ENCODE results near the gene AADAC. TPM values are rescaled to one million over a fixed set of nuclear protein-coding genes. Genes with fewer than 3 reads are reported as not detected.
"Not testable (repeated sequence)": the region's sequence is repeated elsewhere in the genome, so short reads cannot be mapped to it uniquely, and the experiment has no call there.

The AADAC gene
- total RNA-seq, 2 donors from 2014 or later = 7.3 to 8.0 TPM

DNA sequence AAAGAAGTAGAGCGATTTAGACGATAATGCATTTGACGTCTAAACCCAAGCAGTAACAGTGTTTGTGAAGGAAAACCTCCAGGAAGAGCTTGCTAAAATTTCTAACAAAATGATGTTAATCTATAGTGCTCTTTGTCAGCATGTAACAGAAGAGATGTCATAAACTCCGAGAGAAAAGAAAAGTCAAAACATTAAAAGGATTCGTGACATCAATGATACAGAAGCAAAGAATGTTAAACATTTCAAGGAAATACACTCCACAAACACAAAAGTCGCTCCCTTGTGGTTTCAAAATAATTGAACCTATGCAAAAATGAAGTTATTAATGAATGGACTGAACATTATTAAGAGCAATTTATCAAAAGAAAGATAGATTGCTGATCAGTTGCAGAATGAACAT is 27.9 kb downstream of the AADAC start:
- intact Hi-C loops (cut with DNase I) = loop anchor here (10.0 kb wide), 1 partner anchor 397 kb away; no protein-coding TSS in a partner anchor
- no peak for ATAC-seq
- 80 to 82% methylated on average over 6 of the region's 6 CpGs for WGBS, 2 donors

DNA sequence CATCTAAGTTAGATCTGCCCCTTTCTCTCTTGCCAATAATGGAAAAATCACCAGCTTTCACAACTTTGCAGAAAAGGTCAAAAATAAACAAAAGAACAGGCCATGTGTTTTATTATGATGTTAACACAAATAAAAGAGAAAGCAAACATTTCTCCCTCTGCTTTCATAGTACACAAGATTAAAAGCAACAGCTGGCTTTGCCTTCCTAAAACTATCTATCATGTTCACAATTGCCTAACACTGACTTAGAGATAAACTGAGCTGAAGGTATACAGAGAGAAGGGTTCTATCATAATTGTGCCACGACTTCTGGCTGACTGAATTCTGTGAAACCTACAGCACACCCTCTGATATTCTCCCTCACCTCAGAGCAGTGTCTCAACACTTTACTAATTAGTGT is 29.4 kb downstream of the AADAC start:
- TF ChIP-seq POLR2A (IDR thresholded peaks at IDR 0.05) = no peak
- TF ChIP-seq, protein P1, sequence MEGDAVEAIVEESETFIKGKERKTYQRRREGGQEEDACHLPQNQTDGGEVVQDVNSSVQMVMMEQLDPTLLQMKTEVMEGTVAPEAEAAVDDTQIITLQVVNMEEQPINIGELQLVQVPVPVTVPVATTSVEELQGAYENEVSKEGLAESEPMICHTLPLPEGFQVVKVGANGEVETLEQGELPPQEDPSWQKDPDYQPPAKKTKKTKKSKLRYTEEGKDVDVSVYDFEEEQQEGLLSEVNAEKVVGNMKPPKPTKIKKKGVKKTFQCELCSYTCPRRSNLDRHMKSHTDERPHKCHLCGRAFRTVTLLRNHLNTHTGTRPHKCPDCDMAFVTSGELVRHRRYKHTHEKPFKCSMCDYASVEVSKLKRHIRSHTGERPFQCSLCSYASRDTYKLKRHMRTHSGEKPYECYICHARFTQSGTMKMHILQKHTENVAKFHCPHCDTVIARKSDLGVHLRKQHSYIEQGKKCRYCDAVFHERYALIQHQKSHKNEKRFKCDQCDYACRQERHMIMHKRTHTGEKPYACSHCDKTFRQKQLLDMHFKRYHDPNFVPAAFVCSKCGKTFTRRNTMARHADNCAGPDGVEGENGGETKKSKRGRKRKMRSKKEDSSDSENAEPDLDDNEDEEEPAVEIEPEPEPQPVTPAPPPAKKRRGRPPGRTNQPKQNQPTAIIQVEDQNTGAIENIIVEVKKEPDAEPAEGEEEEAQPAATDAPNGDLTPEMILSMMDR (IDR thresholded peaks at IDR 0.05) = no peak
- Histone ChIP-seq H3K36me3 (replicated peaks in 1 of 2; ENCODE audit: insufficient read depth in 1 of 2, low read depth in 2 of 2) (no peaks in the 10 kb centered on the region), H3K4me3 (no peak overlapping the region), H3K27me3 (no peaks in the 10 kb centered on the region), H3K4me1 (peaks cover 6% of the 10 kb centered on the region), H3K27ac (no peak overlapping the region), H3K9me3 (no peaks in the 10 kb centered on the region)
- no peak for DNase-seq
- intact Hi-C loops (cut with DNase I) = loop anchor here (10.0 kb wide), 1 partner anchor 398 kb away; no protein-coding TSS in a partner anchor
- WGBS, 2 donors = 14% methylated on average over 1 of the region's 1 CpG
- ATAC-seq = no peak

More for the DNA sequence above, 27.9 kb downstream of the AADAC start:
- no peak overlapping the region for H3K27ac ChIP-seq
- no peak for DNase-seq
- no peak overlapping the region for H3K4me3 ChIP-seq
- H3K27me3 ChIP-seq = no peaks in the 10 kb centered on the region
- no peaks in the 10 kb centered on the region for H3K36me3 ChIP-seq (replicated peaks in 1 of 2; ENCODE audit: insufficient read depth in 1 of 2, low read depth in 2 of 2)
- no peak for TF ChIP-seq POLR2A (IDR thresholded peaks at IDR 0.05)
- TF ChIP-seq, protein P1 (IDR thresholded peaks at IDR 0.05) = no peak
- H3K9me3 ChIP-seq = no peaks in the 10 kb centered on the region
- peaks cover 14% of the 10 kb centered on the region for H3K4me1 ChIP-seq

DNA sequence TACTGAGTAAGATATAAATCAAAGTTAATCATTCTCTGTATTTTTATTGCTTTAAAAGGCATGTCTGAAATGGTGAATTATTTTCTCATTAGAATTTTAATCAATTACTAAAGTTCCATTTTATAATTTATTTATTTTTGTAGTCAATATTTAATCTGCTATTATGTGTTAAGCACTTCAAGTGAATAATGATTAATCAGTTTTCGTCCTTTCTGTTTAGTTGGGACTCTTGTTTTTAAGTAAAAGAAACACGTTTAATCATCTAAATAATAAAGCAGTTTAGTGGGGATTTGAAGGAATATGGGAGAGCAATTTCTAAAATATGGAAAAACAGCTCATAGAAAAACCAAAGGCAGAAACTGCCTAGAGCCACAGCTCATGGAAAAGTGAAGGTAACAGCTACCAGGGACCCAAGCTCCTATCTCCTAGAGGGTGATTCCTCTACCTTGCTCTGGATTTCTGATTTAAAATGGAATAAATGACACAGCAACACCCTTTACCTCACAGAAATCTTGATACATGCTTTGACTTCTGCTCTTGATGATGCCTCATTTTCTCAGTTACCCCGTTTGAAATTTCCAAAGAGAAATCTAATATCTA is 31.5 kb downstream of the AADAC start:
- peaks cover 6% of the 10 kb centered on the region for H3K4me1 ChIP-seq
- H3K27ac ChIP-seq = no peak overlapping the region
- no peak overlapping the region for H3K4me3 ChIP-seq
- ATAC-seq (no peak), DNase-seq (no peak)
- H3K9me3 ChIP-seq = no peaks in the 10 kb centered on the region
- TF ChIP-seq, protein P1 (IDR thresholded peaks at IDR 0.05) = no peak
- no peak for TF ChIP-seq POLR2A (IDR thresholded peaks at IDR 0.05)
- no peaks in the 10 kb centered on the region for H3K27me3 ChIP-seq
- WGBS, 2 donors = 19 to 36% methylated on average over 3 of the region's 3 CpGs
- no peaks in the 10 kb centered on the region for H3K36me3 ChIP-seq (replicated peaks in 1 of 2; ENCODE audit: insufficient read depth in 1 of 2, low read depth in 2 of 2)
- intact Hi-C loops (cut with DNase I) = loop anchor here (10.0 kb wide), 1 partner anchor 401 kb away; no protein-coding TSS in a partner anchor

DNA sequence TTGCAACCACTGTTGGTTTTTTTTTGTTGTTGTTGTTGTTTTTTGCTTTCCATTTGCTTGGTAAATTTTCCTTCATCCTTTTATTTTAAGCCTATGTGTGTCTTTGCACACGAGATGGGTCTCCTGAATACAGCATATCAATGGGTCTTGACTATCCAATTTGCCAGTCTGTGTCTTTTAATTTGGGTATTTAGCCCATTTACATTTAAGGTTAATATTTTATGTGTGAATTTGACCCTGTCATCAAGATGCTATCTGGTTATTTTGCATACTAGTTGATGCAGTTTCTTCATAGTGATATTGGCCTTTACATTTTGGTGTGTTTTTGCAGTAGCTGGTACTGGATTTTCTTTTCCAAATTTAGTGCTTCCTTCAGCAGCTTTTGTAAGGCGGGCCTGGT is 36.1 kb downstream of the AADAC start:
- H3K27me3 ChIP-seq; H3K4me3 ChIP-seq; intact Hi-C loops (cut with DNase I); DNase-seq; H3K27ac ChIP-seq; H3K9me3 ChIP-seq; H3K4me1 ChIP-seq; H3K36me3 ChIP-seq (replicated peaks in 1 of 2; ENCODE audit: insufficient read depth in 1 of 2, low read depth in 2 of 2); ATAC-seq: not testable (repeated sequence)
- WGBS, 2 donors = 96 to 98% methylated on average over 2 of the region's 2 CpGs

DNA sequence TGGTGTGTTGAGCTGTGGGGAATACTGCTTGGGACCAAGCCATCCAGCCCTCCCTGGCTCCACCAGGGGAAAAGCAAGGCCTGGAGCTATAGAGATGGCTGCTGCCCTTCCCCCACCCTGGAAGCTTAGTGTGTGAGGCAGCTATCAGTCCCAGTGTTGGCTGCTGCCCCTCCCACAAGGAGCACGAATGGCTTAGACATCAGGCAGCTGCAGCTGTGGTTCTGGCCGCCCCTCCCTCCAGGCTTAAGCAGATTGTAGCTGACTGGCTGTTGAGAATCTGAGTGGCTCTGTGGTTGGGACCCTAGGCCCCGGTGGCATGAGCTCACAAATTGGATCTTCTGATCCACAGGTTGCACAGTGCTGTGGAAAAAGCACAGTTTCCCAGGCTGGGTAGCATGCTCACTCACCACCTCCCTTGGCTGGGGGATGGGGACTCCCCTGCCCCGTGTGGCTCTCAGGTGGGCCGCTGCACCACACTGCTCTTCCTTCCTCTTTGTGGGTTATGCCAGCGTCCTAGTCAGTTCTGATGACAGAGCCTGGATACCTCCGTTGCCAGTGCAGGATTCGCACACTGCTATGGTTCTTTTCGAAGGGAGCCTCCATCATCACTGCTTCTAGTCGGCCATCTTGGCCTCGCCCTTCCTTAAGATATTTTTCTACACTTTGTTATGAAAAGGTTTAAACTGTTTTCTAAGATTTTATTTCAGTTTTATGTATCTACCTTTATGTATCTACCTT is 38.3 kb downstream of the AADAC start:
- Histone ChIP-seq H3K27me3 (no peaks in the 10 kb centered on the region), H3K4me1 (no peaks in the 10 kb centered on the region), H3K4me3 (no peak overlapping the region), H3K27ac (no peak overlapping the region), H3K36me3 (replicated peaks in 1 of 2; ENCODE audit: insufficient read depth in 1 of 2, low read depth in 2 of 2) (no peaks in the 10 kb centered on the region), H3K9me3 (no peaks in the 10 kb centered on the region)
- intact Hi-C loops (cut with DNase I) = no loop called here
- 86 to 87% methylated on average over 8 to 11 of the region's 11 CpGs for WGBS, 2 donors
- TF ChIP-seq, protein P1 (IDR thresholded peaks at IDR 0.05) = no peak
- TF ChIP-seq POLR2A (IDR thresholded peaks at IDR 0.05) = no peak
- DNase-seq = no peak
- no peak for ATAC-seq
